Choroid plexus epithelial cell (primary cell): ENCODE data around the gene LY6G6C.

ENCODE experiments used
- DNase-seq: peaks from one replicate; pipeline ENCODE4 v3.0.0-alpha.2; 2010; ENCODE audit warnings: low read depth
- H3K4me3 ChIP-seq: 2 replicates; pipeline ENCODE4 v1.5.1; 2011; ENCODE audit warnings: low read depth, mild to moderate bottlenecking, control low read depth, low read length, moderate library complexity
- TF ChIP-seq, protein P1 (sequence below): conservative IDR thresholded peaks from 2 replicates; pipeline ENCODE4 v1.5.1; 2011; ENCODE audit warnings: low read depth, mild to moderate bottlenecking, control low read depth, inconsistent platforms, low read length, moderate library complexity

The LY6G6C gene

GRCh38 chr6:31758281-31758680 is 36.7 kb upstream of the LY6G6C start:
- DNase-seq: no peak
- TF ChIP-seq, protein P1, sequence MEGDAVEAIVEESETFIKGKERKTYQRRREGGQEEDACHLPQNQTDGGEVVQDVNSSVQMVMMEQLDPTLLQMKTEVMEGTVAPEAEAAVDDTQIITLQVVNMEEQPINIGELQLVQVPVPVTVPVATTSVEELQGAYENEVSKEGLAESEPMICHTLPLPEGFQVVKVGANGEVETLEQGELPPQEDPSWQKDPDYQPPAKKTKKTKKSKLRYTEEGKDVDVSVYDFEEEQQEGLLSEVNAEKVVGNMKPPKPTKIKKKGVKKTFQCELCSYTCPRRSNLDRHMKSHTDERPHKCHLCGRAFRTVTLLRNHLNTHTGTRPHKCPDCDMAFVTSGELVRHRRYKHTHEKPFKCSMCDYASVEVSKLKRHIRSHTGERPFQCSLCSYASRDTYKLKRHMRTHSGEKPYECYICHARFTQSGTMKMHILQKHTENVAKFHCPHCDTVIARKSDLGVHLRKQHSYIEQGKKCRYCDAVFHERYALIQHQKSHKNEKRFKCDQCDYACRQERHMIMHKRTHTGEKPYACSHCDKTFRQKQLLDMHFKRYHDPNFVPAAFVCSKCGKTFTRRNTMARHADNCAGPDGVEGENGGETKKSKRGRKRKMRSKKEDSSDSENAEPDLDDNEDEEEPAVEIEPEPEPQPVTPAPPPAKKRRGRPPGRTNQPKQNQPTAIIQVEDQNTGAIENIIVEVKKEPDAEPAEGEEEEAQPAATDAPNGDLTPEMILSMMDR: no peak
- H3K4me3 ChIP-seq: no peak overlapping the region

DNA sequence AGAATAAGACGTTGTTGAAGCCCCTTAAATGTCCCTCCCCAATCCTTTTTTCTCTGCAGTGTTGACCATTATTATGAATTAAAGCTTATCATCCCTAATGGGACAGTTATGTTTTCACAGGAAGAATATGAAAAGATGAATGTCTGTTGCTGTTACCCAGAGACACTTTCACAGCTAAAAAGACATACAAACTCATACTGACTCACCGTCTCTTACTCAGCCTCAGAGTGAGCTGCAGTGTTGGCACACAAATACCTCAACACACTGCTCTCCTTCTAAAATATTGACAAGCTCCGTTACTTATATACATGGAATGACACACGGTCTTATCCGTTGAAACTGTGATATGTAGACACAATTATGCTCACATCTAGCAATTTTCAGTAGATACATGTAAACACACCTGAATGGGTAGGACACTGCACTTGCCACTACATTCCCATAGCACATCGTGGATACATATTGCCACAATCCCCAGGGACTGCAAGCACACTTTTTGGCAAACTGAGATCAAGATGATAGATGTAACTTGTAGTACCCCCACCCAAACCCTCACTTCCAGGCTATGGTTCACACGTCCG is 31.3 kb upstream of the LY6G6C start:
- TF ChIP-seq, protein P1: no peak
- H3K4me3 ChIP-seq: no peak overlapping the region
- peak; percentile 75 for DNase-seq

- TF ChIP-seq, protein P1: no peak
- DNase-seq: peak; percentile 38
Measured at GRCh38 chr6:31750411-31751022, 29.0 kb upstream of the LY6G6C start.

DNA sequence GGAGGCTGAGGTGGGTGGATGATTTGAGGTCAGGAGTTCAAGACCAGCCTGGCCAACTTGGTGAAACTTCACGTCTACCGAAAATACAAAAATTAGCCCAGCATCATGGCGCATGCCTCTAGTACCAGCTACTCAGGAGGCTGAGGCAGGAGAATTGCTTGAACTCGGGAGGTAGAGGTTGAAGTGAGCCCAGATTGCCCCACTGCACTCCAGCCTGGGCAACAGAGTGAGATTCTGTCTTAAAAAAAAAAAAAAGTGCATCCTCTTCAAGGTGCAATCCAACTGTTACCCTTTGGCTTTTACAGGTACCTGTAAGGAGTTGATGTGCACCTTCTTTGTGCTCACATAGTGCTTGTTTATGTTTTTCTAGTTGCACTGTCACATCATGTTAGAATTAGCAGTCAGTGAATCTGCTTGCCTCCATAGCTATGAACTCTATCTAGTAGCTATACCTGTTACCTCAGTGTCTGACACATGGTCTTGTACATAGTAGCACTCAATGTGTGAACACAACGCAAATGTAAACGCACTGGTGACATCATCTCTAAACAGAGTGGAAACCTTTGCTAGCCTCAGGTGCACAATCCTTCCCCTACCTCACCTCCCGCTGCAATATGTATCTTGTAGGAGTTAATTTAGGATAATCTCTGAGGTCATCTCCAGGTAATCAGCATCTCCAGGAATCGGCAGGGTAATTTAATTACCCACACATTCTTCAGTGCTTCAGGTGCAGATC is 27.9 kb upstream of the LY6G6C start:
- TF ChIP-seq, protein P1: no peak
- H3K4me3 ChIP-seq: no peak overlapping the region
- DNase-seq: no peak

More at GRCh38 chr6:31750411-31751022, 29.0 kb upstream of the LY6G6C start:
- H3K4me3 ChIP-seq: no peak overlapping the region

GRCh38 chr6:31744422-31744821 is 22.9 kb upstream of the LY6G6C start:
- no peak overlapping the region for H3K4me3 ChIP-seq
- no peak for DNase-seq
- TF ChIP-seq, protein P1: no peak

- H3K4me3 ChIP-seq: no peak overlapping the region
- no peak for DNase-seq
- TF ChIP-seq, protein P1: no peak
Measured at GRCh38 chr6:31742894-31743293, 21.3 kb upstream of the LY6G6C start.
